Ishikawa (cell line): ENCODE data around the gene TBC1D23.

Experiments
- CEBPB ChIP-seq: IDR thresholded peaks from 2 replicates; pipeline ENCODE4 v1.6.1; 2012
- CREB1 ChIP-seq: IDR thresholded peaks from 2 replicates; pipeline ENCODE4 v1.6.1; 2012; ENCODE audit warnings: low read depth
- EGR1 ChIP-seq: IDR thresholded peaks from 2 replicates; pipeline ENCODE4 v1.6.1; 2012
- EP300 ChIP-seq: IDR thresholded peaks from 2 replicates; pipeline ENCODE4 v1.6.1; 2012; ENCODE audit warnings: borderline replicate concordance
- FOXM1 ChIP-seq: IDR thresholded peaks from 2 replicates; pipeline ENCODE4 v1.6.1; 2012; ENCODE audit warnings: low read depth, borderline replicate concordance
- MAX ChIP-seq: IDR thresholded peaks from 2 replicates; pipeline ENCODE4 v1.6.1; 2012
- NFIC ChIP-seq: IDR thresholded peaks from 2 replicates; pipeline ENCODE4 v1.6.1; 2012
- RAD21 ChIP-seq: IDR thresholded peaks from 2 replicates; pipeline ENCODE4 v1.6.1; 2012; ENCODE audit warnings: low read depth
- REST ChIP-seq: IDR thresholded peaks from 2 replicates; pipeline ENCODE4 v1.6.1; 2012; ENCODE audit warnings: low read depth, mild to moderate bottlenecking
- TAF1 ChIP-seq: IDR thresholded peaks from 2 replicates; pipeline ENCODE4 v1.6.1; 2012; ENCODE audit warnings: low read depth, mild to moderate bottlenecking
- TCF12 ChIP-seq: IDR thresholded peaks from 2 replicates; pipeline ENCODE4 v1.6.1; 2012; ENCODE audit warnings: low read depth
- TEAD4 ChIP-seq: IDR thresholded peaks from 2 replicates; pipeline ENCODE4 v1.6.1; 2012
- USF1 ChIP-seq: IDR thresholded peaks from 2 replicates; pipeline ENCODE4 v1.6.1; 2012
- YY1 ChIP-seq: IDR thresholded peaks from 2 replicates; pipeline ENCODE4 v1.6.1; 2012; ENCODE audit warnings: low read depth
- ZBTB7A ChIP-seq: IDR thresholded peaks from 2 replicates; pipeline ENCODE4 v1.6.1; 2012; ENCODE audit warnings: low read depth

TBC1D23 gene

GRCh38 chr3:100368441-100368840 is 107.6 kb downstream of the TBC1D23 start:
- no peak for TF ChIP-seq REST
- no peak for TF ChIP-seq EP300
- no peak for TF ChIP-seq TCF12
- no peak for TF ChIP-seq ZBTB7A
- no peak for TF ChIP-seq MAX

GRCh38 chr3:100370756-100371155 is 110.0 kb downstream of the TBC1D23 start:
- TF ChIP-seq TAF1 (no peak), TCF12 (no peak), MAX (no peak), EGR1 (no peak), RAD21 (no peak), NFIC (no peak), REST (no peak), YY1 (no peak), EP300 (no peak), CEBPB (no peak), FOXM1 (no peak), TEAD4 (no peak)

- TF ChIP-seq REST, result no peak
- no peak for TF ChIP-seq RAD21
- no peak for TF ChIP-seq CEBPB
- no peak for TF ChIP-seq TCF12
- no peak for TF ChIP-seq CREB1
- TF ChIP-seq ZBTB7A, result no peak
- no peak for TF ChIP-seq USF1
Measured at GRCh38 chr3:100374521-100374920, 113.7 kb downstream of the TBC1D23 start.
